ENCODE measurements around the gene CPLX1. TPM values are rescaled to one million over a fixed set of nuclear protein-coding genes. Genes with fewer than 3 reads are reported as not detected.

The CPLX1 gene
- total RNA-seq = 0.09 and 0.34 TPM in 2 replicates

GRCh38 chr4:825971-826330 lies at the start of gene CPLX1:
Gene CPLX1 (minus strand): TSS chr4:826129. CDS start chr4:824522, 1,607 bp downstream.
- DNase-seq = peak; percentile 9

GRCh38 chr4:874971-875817 lies 49.3 kb upstream of the CPLX1 start:
- no peak for DNase-seq

DNA sequence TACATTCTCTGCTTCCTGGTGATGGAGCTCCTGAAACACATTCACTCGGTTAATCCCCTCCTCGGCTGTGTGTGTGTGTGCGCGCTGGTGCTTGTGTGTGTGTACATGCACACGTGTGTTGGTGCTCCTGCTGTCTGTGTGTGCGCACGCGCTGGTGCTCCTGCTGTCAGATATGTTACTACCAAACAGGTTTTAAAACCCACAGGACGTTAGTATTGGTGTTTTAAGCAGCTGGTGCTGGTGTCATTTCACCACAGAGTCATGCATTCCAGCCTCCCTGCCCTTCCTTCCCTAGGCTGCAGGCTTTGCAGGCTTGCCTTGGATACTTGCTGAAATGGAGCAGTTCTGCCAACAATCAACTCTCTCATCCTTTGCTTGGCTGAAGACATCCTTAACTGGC lies 48.1 kb upstream of the CPLX1 start:
- DNase-seq = no peak

GRCh38 chr4:872241-872981 lies 46.5 kb upstream of the CPLX1 start:
- DNase-seq = no peak

- DNase-seq = no peak
Measured at GRCh38 chr4:871484-871883, 45.6 kb upstream of the CPLX1 start.

DNA sequence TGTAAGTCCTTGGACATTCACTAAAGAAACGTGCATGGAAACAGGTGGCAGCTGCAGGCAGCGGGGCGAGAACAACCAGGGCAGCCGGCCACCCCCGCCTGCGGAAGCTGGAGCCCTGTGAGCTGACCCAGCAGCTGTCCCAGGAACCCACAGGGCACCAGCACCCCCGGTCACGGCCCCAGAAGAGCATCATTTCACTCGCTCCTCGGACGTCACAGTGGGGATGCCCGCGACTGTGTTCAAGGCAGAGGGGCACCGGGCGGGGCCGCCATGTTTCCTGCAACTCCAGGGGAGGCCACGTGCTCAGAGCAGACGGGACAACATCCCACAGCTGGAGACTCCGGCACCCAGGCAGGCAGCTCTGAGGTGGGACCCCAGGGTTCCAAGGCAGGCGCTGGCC lies 45.0 kb upstream of the CPLX1 start:
- no peak for DNase-seq

- no peak for DNase-seq
Measured at GRCh38 chr4:869776-870175, 43.8 kb upstream of the CPLX1 start.

DNA sequence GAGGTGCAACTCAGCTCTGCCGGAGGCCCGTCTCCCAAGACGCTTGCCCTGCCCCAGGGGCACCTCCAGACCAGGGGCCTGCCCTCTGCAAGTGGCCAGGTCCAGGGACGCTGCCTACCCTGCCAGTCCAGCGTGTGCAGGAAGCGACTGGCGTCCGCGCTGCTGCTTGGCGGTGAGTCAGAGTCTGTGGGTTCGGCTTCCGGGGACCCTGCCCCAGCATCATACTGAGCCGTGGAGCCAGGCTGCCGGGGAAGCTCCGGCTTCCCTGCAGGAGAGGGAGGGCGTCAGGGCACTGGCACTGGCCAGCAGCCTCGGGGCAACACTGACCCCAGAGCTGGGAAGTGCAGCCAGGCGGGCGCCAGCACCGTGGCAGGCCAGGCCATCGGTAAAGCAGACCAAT lies 42.5 kb upstream of the CPLX1 start:
- no peak for DNase-seq

DNA sequence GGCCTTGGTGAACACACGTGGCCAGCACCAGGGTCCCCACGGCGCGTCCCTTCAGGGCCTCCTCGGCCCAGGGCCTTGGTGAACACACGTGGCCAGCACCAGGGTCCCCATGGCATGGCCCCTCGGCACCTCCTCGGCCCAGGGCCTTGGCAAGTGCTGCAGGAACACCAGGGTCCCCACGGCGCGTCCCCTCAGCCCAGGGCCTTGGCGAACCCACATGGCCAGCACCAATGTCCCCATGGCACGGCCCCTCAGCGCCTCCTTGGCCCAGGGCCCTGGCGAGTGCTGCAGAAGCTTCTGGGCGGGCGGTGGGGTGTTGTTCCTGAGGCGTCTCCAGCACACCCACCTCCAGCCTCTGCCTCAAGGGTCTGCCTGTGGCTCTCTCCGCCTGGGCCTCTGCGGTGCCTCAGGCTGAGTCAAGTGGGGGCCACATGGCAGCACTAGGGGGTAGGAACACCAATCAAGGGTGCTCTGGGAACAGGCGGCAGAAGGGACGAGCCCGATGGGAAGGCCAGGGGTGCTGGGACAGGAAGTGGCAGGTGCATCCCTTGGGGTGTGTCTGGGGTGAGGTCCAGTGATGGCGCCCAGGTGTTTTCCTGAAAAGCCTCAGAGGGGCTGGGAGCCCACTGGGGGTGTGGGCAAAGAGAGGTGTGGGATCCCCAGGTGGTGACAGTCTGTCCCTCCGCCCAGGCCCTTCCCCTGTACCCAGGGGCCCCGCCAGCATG lies 41.8 kb upstream of the CPLX1 start:
- no peak for DNase-seq

GRCh38 chr4:866761-867390 lies 40.9 kb upstream of the CPLX1 start:
- DNase-seq = no peak

- DNase-seq = no peak
Measured at GRCh38 chr4:866068-866760, 40.3 kb upstream of the CPLX1 start.

DNA sequence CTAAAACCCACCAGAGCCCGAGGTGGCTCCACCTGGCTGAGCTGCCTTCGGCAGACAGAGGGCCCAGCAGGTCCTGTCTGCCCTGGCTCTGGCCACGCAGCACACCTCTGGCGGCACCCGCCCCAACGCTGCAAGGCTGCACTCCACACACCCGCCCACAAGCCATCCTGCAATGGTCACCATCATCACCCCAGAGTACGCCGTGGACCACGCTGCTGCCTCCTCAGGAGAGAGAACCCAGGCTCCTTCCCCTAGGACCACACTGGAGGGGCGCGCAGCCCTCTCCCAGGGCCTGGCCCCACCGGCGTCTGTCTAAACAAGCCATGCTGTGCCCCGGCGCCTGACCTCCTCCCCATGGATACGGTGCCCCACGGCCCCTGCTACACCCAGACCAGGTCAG lies 39.6 kb upstream of the CPLX1 start:
- DNase-seq = no peak

DNA sequence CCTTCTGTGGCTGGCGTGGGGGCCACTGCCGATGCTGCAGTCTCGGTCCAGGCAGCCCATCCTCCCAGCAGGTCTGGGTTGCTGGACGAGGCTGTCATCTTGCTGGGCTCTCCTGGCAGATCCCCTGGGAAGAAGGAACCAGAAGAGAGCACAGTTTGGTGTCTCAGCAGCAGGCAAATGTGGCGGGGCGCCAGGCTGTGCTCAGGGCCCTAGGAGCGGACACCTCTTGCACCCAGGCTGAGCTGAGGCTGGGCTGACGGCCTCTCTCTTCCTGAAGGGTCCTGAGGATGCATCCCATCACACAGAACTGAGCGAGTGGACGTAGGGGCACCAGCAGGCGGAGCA lies 39.2 kb upstream of the CPLX1 start:
- DNase-seq = no peak

GRCh38 chr4:864456-865120 lies 38.7 kb upstream of the CPLX1 start:
- no peak for DNase-seq

GRCh38 chr4:860561-860960 lies 34.6 kb upstream of the CPLX1 start:
- DNase-seq = no peak

DNA sequence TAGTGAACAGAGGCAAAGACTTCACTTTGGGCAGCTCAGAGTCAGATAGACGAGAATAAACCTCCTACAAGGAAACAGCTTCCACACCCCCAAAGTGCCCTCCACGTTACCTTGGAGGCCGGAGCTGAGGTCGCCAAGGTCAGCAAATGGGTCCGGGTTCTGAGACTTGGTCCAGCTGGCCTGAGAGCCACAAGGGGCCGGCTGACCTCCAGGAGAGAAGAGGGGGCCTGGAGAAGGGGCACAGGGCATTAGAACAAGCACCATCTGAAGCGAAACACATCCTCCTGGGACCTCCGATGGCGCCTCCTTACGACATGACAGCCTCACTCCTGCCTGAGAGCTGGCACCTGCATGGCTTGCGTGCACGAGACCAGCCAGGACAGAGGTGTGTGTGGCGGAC lies 33.6 kb upstream of the CPLX1 start:
- no peak for DNase-seq

GRCh38 chr4:858831-859451 lies 33.0 kb upstream of the CPLX1 start:
- no peak for DNase-seq

GRCh38 chr4:858041-858481 lies 32.1 kb upstream of the CPLX1 start:
- DNase-seq = no peak

DNA sequence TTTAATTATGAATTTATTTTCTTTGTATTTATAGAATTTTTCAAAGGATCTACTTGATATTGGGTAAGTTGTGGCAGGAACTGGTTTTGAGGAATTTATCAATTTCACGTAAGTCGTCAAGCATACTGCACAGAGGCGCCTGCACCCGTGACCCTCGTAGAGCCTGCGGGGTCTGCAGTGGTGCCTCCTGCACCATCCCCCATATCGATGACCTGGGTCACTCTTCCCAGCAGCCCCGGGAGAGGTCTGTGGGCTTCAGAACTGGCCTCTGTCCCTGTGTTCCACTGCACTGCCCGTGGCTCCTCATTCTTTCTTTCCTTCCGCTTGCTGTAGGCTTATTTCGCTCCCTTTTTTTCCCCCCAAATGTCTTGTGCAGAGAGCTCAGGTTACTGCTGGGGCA lies 31.5 kb upstream of the CPLX1 start:
- DNase-seq = no peak

- no peak for DNase-seq
Measured at GRCh38 chr4:856225-856901, 30.4 kb upstream of the CPLX1 start.

DNA sequence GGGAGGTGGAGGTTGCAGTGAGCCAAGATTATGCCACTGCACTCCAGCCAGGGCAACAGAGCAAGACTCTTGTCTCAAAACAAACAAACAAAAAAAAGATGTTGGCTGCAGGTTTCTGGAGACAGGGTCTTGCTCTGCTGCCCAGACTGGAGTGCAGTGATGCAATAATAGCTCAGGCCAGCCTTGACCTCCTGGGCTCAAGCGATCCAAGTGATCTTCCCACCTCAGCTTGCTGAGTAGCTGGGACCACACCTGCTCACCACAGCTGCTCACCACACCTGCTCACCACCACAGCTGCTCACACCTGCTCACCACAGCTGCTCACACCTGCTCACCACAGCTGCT lies 29.9 kb upstream of the CPLX1 start:
- DNase-seq = no peak
